ENCODE data around the gene KMT5B. TPM values are rescaled to one million over a fixed set of nuclear protein-coding genes. Genes with fewer than 3 reads are reported as not detected.

The KMT5B gene
- total and polyA plus RNA-seq, 2 donors (not counting 1 experiment from before 2014, with no cell fraction given) = 13.0 to 24.3 TPM

DNA sequence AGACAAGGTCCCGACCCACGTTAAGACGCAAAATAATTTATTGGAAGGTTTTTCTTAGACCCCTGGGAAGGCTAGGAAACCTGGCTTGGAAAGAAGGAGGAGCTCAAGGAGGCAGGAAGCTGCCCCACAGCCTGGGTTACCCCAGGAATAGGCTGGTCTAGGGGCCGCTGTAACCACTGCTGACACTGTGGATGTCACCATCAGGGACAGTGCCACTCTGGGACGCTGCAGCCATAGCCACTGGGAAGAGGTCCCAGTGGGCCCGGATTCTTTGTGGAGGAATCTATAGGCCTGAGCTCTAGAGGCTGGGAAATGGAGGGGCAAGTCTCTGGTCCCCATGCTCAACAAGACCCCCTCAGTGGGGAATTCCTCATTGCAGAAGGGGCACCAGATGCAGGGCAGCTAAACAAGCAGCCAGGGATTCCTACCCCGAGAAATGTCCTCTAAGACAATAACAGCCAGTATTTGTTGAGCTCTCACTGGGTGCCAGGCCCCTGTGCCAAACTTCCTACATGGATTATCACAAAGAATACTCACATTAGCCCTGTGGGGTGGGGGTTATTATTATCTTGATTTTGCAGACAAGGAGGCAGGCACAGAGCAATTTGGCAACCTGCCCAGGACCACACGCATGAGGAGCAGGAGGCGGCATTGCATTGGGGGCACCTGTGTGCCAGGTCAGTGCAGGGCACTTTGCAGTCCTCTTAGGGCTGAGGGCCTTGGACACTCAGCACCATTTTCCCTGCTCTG lies 72.4 kb downstream of the KMT5B start:
- Histone ChIP-seq H4K20me1 (ENCODE audit: control insufficient read depth, extremely low read depth, insufficient read depth, low read length) (no peaks in the 10 kb centered on the region), H3K36me3 (ENCODE audit: control insufficient read depth, insufficient read depth, low read length) (no peaks in the 10 kb centered on the region), H3K4me3 (replicated peaks in 1 of 4; ENCODE audit: control extremely low read depth in 1 of 4, insufficient read depth in 1 of 4, low read depth in 3 of 4, low read length in 4 of 4) (no peak overlapping the region), H3K27me3 (ENCODE audit: control insufficient read depth, insufficient read depth, low read length) (no peaks in the 10 kb centered on the region), H3K9ac (ENCODE audit: insufficient read depth, low read length) (no peak overlapping the region), H3K79me2 (ENCODE audit: control insufficient read depth, insufficient read depth, low read length) (no peaks in the 10 kb centered on the region), H2AFZ (ENCODE audit: low read length) (no peak overlapping the region), H3K9me3 (ENCODE audit: control insufficient read depth, insufficient read depth, low read depth, low read length) (no peaks in the 10 kb centered on the region), H3K27ac (ENCODE audit: insufficient read depth, low read length) (no peak overlapping the region), H3K4me1 (ENCODE audit: control insufficient read depth, extremely low read depth, insufficient read depth, low read length) (no peaks in the 10 kb centered on the region), H3K4me2 (ENCODE audit: extremely low read depth, insufficient read depth, low read length) (no peak overlapping the region)
- TF ChIP-seq EZH2 (IDR thresholded peaks at IDR 0.05; ENCODE audit: low read length, missing control alignments) = no peak
- TF ChIP-seq, protein P1, sequence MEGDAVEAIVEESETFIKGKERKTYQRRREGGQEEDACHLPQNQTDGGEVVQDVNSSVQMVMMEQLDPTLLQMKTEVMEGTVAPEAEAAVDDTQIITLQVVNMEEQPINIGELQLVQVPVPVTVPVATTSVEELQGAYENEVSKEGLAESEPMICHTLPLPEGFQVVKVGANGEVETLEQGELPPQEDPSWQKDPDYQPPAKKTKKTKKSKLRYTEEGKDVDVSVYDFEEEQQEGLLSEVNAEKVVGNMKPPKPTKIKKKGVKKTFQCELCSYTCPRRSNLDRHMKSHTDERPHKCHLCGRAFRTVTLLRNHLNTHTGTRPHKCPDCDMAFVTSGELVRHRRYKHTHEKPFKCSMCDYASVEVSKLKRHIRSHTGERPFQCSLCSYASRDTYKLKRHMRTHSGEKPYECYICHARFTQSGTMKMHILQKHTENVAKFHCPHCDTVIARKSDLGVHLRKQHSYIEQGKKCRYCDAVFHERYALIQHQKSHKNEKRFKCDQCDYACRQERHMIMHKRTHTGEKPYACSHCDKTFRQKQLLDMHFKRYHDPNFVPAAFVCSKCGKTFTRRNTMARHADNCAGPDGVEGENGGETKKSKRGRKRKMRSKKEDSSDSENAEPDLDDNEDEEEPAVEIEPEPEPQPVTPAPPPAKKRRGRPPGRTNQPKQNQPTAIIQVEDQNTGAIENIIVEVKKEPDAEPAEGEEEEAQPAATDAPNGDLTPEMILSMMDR (conservative IDR thresholded peaks at IDR 0.05 in 1 of 2, IDR thresholded peaks at IDR 0.05 in 1 of 2; ENCODE audit: low read depth in 1 of 2, low read length in 2 of 2) = no peak
- no peak for DNase-seq (ENCODE audit: low read depth in 2 of 2)

DNA sequence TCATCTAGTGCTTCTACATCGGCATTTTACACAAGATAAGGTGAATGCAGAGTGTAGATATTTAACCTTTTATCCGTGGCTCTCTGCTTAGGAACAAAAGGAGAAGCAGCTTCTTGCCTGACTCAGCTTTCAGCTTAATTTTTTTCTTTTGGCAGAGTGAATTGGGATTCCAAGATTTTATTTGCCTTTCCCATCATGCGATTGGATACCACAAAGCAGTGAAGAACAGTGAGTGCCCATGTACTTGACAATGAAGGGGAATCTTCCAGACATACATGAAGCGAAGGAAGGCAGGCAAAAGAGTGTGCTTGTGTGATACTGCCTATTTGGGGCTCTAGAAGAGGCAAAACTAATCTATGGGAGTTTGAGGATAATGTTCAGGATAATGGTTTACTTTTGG lies 74.9 kb downstream of the KMT5B start:
- no peak overlapping the region for H2AFZ ChIP-seq (ENCODE audit: low read length)
- no peak overlapping the region for H3K27ac ChIP-seq (ENCODE audit: insufficient read depth, low read length)
- no peaks in the 10 kb centered on the region for H3K36me3 ChIP-seq (ENCODE audit: control insufficient read depth, insufficient read depth, low read length)
- no peaks in the 10 kb centered on the region for H3K79me2 ChIP-seq (ENCODE audit: control insufficient read depth, insufficient read depth, low read length)
- no peaks in the 10 kb centered on the region for H4K20me1 ChIP-seq (ENCODE audit: control insufficient read depth, extremely low read depth, insufficient read depth, low read length)
- DNase-seq (ENCODE audit: low read depth in 2 of 2) = no peak
- TF ChIP-seq, protein P1 (conservative IDR thresholded peaks at IDR 0.05 in 1 of 2, IDR thresholded peaks at IDR 0.05 in 1 of 2; ENCODE audit: low read depth in 1 of 2, low read length in 2 of 2) = no peak
- TF ChIP-seq EZH2 (IDR thresholded peaks at IDR 0.05; ENCODE audit: low read length, missing control alignments) = no peak
- no peaks in the 10 kb centered on the region for H3K9me3 ChIP-seq (ENCODE audit: control insufficient read depth, insufficient read depth, low read depth, low read length)
- H3K4me2 ChIP-seq (ENCODE audit: extremely low read depth, insufficient read depth, low read length) = no peak overlapping the region
- no peaks in the 10 kb centered on the region for H3K27me3 ChIP-seq (ENCODE audit: control insufficient read depth, insufficient read depth, low read length)
- no peak overlapping the region for H3K9ac ChIP-seq (ENCODE audit: insufficient read depth, low read length)
- H3K4me3 ChIP-seq (replicated peaks in 1 of 4; ENCODE audit: control extremely low read depth in 1 of 4, insufficient read depth in 1 of 4, low read depth in 3 of 4, low read length in 4 of 4) = no peak overlapping the region
- no peaks in the 10 kb centered on the region for H3K4me1 ChIP-seq (ENCODE audit: control insufficient read depth, extremely low read depth, insufficient read depth, low read length)

DNA sequence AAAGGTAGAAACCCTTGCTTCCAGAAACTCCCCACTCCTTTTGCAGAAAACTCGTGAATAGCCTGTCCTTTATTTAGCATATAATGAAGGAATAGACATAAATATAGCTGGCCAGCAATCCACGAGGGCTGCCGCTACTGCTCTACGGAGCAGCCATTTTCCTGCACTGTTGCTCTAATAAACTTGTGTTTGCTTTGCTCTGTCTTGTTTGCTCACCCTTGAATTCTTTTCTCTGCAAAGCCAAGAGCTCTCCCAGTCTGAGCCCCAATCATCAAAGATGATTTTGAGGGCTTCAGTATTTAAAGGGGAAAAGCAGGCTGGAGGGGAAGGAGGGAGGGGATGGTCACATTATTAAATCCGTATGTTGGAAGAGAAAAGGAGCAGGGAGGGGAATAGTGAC lies 75.3 kb downstream of the KMT5B start:
- Histone ChIP-seq H3K9me3 (ENCODE audit: control insufficient read depth, insufficient read depth, low read depth, low read length) (no peaks in the 10 kb centered on the region), H3K36me3 (ENCODE audit: control insufficient read depth, insufficient read depth, low read length) (no peaks in the 10 kb centered on the region), H4K20me1 (ENCODE audit: control insufficient read depth, extremely low read depth, insufficient read depth, low read length) (no peaks in the 10 kb centered on the region), H3K4me3 (replicated peaks in 1 of 4; ENCODE audit: control extremely low read depth in 1 of 4, insufficient read depth in 1 of 4, low read depth in 3 of 4, low read length in 4 of 4) (no peak overlapping the region), H3K27me3 (ENCODE audit: control insufficient read depth, insufficient read depth, low read length) (no peaks in the 10 kb centered on the region), H3K79me2 (ENCODE audit: control insufficient read depth, insufficient read depth, low read length) (no peaks in the 10 kb centered on the region), H3K4me1 (ENCODE audit: control insufficient read depth, extremely low read depth, insufficient read depth, low read length) (no peaks in the 10 kb centered on the region), H3K4me2 (ENCODE audit: extremely low read depth, insufficient read depth, low read length) (no peak overlapping the region), H2AFZ (ENCODE audit: low read length) (no peak overlapping the region), H3K27ac (ENCODE audit: insufficient read depth, low read length) (no peak overlapping the region), H3K9ac (ENCODE audit: insufficient read depth, low read length) (no peak overlapping the region)
- no peak for TF ChIP-seq EZH2 (IDR thresholded peaks at IDR 0.05; ENCODE audit: low read length, missing control alignments)
- TF ChIP-seq, protein P1 (conservative IDR thresholded peaks at IDR 0.05 in 1 of 2, IDR thresholded peaks at IDR 0.05 in 1 of 2; ENCODE audit: low read depth in 1 of 2, low read length in 2 of 2) = no peak
- no peak for DNase-seq (ENCODE audit: low read depth in 2 of 2)

Measured in fibroblast of lung (primary cell).